Fibroblast of skin of abdomen (primary cell): ENCODE data around the gene PAN3.

Experiments
- DNase-seq: peaks from one replicate; pipeline ENCODE4 v3.0.0-alpha.2; 2013

The PAN3 gene

DNA sequence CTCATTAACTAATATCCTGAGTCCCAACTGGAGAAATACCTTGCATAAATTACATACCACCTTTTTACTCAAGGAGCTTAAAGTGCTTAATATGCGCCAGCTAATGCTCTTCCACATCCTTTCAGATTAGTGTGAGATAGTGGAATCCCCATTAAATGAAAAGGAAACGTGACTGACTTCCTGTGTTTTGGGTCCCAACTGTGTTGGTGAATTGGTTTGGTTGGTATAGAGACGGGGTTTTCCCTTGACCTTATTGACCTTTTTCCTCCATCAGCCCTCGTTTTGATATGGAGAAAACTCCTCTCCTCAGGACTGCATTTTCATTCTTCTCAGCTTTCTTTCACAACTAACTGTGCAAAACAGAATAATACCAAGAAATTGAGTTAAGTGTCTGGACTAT, 163.5 kb downstream of the PAN3 start:
- no peak for DNase-seq

DNA sequence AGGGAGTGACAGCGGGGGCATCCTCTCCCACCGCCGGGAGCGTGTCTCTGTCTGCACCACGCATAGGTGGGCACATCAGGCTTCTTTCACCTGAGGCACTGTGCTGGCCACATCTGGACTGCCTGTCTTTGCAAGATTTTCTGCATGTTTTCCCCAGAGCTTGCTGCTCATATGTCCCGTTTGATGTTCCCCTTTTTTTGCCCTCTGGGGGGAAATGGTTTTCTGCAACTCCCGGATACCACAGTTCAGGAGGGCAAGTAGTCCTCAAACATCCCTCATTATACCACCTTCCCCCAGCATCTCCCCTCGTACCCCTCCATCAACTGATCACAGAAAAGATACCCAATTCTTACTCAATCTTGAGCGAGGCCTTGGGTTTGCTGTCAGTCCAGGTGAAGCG, 168.0 kb downstream of the PAN3 start:
- no peak for DNase-seq

DNA sequence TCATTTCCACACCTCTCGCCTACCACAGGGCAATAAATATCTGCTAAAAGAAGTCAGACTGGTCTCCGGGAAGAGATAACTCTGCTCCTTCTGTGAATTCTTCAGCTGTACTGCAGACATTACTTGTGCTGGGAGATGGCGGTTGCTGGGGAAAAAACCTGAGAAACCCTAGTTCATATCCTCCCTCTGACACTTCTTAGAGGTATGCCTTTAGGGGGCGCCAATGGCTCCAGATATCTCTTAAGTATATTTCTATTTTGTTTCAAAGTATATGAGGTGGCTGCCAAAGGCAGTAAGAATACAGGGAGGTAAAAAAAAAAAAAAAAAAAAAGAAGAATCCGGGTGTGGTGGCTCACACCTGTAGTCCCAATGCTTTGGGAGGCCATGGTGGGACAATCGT, 175.2 kb downstream of the PAN3 start:
- peak; percentile 33 for DNase-seq

DNA sequence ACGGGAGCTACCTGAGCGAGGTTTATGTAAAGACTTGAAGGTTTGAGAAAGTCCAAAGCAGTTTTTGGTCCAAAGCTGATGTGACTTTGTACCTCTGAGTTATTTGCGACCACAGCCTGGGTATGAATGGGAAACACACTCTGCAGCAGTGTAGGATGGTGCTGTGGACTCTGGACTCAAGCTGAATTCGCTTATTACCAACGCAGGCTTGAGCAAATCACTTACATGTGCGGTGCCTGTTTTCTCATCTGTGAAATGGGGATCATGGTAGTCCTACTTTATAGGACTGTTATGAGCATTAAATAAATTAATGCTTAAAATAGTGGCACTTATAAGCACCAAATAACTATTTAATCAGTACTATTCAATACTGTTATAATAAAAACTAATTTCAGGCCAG, 176.5 kb downstream of the PAN3 start:
- DNase-seq, result no peak

DNA sequence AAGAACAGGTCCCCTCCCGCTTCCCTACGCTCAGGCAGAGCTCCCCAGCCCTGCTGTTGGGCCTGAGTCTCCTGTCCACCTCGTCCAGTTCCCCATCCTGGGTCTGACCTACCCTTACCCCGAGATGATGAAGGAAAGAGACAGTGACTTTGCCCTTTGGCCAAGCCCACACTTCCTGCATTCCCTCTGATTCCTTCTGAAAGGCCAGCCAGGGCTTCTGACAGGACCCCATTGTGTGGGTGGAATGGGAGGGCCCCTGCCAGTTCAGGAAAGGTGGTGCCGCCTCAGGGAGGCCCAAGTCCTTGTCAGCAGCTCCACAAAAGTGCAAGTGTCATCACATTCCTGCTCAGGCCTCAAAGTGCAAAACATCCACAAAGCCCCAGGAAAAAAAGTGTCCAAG, 177.8 kb downstream of the PAN3 start:
- DNase-seq, result no peak

DNA sequence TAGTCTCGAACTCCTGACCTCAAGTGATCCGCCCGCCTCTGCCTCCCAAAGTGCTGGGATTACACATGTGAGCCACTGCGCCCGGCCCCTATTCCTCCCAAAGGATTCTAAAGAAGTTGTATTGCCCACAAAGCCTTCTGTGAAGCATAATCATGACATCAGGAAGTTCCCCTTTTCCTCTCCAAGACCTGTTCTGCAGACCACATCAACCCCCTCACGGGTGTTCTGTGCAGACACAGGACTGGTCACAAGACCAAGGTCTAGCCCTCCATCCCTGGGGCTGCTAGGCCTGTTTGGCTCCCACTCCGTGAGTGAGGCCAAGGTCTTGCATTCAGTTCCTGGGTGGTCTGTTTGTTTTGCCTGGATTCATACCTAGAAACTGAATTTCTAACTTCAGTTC, 178.5 kb downstream of the PAN3 start:
- DNase-seq, result no peak

DNA sequence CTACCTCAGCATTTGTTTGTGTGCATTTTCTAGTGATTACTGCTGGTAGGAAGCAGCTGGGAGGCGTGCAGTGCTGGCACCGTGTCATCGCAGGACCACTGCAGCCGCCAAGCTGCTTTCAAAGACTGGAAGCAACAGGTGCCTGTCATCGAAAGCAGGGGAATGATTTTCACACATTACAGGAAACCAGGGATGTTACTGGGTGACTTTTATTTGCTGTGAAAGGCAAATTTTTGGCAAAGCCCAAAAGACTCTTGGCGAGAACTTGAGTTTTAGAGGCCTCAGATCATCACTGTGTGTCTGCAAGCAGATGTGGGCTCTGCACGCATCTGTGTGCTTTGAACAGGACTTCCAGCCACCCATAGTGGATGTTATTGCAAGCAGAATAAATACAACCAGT, 180.2 kb downstream of the PAN3 start:
- DNase-seq, result no peak

DNA sequence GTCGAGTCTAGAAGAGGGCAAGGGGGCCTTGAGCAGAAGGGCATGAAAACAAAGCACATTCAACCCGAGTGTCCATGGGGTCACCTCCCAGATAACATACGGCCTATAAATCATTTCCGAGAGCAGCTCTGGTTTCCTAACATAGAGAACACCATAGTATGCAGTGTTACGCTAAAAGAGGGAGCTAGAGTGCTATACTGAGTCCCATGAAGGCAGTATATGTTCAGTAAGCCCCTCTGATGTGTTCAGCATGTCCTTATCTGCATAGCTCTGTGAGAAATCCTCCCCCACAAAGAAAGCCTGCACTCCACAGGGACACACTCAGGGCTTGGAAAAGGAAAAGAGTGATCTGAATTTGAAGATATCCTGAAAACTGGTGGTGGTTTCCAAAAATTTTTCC, 181.2 kb downstream of the PAN3 start:
- no peak for DNase-seq

DNA sequence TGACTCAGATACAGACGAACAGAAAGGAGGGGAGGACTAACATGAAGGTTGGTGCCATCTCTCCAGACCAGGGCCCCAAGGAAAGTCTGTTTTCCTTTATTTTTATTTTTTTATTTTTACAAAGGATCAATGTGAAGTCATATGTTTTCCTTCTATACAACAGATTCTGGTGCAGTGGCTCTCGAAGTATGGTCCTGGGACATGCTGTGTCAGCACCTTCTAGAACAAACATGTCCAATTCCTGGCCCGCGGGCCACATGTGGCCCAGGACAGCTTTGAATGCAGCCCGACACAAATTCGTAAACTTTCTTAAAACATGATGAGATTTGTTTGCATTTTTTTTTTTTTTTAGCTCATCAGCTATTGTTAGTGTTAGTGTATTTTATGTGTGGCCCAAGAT, 181.9 kb downstream of the PAN3 start:
- DNase-seq, result no peak

DNA sequence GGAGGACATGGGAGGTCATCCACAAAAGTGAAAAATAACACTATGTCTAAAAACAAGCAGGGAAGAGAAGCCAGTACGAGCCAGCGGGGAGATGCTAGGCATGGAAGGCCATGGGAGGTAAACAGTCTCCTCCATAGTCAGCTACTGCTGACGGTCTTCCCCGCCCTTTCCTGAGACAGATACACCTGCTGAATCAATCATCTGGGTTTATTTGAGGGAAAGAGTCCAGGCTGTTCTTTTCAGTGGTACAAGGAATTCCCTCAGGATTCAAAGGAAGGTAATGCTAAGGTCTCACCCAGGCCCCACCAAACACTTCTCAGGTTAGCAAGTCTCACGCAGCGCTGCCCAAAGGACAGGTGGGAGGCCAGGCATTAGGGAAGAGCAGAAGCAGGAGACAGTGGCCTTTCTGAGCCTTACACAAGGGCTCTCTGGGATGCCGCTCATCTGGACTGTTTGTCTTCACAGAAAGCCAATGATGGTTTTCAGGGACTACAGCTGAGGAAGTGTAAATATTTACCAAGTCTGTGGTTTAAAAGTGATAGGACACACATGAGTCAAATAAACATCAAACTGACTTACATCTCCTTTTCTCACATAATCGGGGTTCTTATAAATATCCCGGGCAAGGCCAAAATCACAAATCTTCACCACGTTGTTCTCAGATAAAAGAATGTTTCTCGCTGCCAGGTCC, 182.7 kb downstream of the PAN3 start:
- DNase-seq, result no peak

DNA sequence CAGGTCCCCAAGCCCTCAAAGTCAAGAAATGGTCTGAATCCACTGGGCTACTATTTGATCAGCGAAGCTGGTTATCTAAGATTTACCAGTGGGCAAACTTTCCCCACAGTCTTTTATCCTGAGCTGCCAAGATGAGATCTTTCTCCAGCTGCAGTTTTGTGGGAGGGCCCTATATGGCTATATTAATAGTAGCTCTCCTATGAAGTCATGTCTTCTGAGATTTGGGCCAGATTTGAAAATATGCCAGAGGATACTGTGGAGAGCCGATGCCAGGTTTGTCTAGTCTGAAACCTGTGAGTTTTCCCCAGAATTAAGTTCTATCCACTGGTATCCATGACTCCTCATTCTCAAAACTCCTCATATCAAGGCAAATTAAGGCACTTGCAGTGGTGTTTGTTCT, 183.4 kb downstream of the PAN3 start:
- no peak for DNase-seq

DNA sequence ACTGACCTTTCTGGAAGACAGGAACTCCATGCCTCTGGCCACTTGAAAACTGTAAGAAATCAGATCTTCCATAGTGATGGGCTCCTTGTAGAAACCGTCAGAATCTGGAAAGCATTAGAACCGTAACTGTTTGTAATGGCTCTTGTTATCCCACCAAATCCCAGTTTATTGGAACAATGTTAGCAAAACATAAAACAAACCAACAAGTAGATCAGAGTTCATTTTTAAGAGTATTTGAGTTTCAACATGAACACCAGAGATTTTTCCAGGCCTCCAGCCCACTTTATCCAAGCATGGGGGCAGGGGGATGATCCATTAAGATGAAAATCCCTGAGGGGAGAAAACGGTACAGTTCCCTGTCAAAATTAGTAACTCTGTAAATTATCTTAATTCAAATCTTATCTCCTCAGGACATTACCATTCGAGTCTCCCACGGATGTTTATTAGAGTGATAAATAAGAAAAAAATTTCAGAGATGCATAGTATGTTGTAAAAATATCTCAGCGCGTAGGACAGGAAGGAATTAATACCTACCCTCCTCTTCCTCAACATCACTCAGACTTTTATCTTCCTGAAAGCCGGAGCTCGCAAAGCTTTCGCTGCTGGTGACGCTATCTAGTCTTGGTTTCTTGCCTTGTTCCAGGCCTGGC, 184.0 kb downstream of the PAN3 start:
- DNase-seq, result peak; percentile 41

DNA sequence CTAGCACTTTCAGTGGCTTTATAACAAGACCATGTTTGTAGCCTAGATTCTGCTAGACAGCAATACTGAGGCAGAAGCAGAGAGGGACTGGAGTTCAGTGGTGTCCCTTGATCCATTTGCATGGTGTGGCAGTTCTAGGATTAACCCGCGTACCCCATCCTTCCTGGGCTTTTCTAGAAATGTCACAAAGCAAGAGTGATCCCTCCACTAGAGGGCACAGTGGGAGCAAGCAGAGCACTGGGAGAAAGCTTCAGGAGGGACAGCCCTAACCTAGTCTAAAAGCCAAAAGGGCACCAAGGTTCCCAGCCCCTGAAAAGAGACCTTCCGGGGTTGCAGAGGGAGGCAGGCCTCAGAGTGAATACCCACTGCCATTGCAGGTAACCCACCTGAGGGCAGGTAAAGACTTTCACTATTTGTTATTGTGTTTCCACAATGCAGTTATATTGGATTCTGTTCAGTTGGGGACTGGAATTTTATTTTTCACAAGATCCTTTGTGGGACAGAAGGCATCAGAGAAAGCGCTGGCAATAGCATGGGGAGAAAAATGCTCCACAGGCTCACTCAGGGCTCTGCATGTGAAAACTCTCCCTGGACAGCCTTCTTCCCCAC, 185.9 kb downstream of the PAN3 start:
- peak; percentile 65 for DNase-seq

DNA sequence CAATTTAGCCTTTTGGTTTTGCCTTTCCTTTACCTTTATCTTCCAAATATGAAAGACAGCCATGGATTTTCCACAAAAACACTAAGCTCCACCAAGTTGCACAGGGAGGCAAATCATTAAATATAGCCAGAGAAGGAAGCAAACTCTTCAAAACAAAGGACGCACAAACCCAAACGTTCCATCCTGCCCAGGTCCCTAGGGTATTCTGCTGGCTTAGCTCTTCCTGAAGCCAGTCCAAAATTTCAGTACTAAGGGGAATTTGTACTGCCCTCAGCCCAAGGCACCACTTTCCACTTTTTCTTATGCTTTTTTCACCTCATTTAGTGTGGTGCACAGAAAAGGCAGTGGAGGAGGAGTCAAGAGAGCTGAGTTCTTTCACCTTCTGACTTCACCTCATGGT, 186.7 kb downstream of the PAN3 start:
- no peak for DNase-seq

DNA sequence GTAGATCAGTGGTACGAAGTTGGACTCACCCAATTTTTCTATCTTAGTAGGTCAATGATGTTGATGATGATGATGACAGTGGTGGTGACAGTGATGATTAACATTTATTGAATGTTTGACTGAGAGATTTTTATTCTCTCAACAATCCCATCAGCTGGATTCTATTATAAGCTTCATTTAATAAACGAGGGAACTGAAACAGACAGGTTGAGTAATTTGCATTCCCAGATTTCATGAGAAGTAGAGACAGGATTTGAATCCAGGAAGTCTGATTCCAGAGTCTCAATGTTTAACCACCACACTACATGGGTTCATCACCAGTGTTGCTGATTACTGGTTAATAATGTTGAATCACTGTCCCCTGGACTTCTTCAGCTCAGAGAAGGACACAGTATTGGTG, 187.7 kb downstream of the PAN3 start:
- peak; percentile 54 for DNase-seq

DNA sequence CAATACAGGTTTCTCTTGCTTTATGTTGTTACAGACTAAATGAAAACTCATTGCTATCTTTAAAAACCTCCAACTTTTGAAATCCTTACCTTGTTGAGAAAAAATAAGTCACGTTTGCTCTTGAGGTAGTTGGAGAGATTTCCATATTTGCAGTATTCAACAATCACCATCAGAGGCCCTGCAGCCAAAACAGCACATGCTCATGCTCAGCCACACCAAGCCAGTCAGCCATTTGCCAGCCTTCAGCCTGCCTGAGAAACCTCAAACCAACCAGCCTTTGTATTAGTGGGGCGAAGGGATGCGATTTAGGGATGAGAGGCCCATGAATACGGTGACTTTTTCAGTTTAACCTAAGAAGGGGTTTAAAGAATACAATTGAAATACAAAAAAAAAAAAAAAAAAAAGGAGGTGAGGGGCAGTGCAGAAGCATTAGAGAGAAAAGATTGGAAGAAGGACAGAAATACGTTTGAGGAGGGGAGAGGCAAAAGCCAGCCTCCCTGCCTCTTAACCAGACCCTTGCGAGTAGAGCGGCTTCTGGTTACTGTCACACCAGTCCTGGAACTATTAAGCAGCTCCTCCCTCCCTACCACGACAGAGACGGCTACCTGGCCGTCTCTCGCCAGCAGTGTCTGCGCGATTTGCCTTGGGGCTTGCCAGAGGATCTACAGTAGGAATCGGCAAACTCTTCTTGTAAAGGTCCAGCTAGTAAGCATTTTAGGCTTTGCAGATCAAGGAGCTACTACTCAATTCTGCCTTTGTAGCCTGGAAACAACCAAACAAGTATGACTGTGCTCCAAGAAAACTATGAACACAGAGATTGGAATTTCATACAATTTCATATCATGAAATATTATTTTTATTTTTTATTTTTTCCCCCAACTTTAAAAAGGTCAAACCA, 189.3 kb downstream of the PAN3 start:
- no peak for DNase-seq

DNA sequence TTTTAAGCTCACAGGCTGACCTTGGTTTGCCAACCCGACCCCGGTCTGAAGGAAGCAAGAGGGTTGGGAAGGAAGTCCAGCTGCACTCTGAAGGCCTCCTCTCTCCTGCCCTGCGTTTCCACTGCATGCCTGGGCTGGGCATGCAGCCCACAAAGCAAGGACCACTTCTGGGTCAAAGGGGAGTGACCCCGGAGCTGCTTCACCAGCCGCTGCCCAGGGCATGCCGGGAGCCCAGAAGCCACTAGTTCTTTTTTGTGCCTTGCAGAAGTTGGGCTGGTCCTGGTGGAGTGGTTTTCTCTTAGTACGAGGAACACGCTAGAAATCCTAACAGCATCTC, 189.9 kb downstream of the PAN3 start:
- no peak for DNase-seq

DNA sequence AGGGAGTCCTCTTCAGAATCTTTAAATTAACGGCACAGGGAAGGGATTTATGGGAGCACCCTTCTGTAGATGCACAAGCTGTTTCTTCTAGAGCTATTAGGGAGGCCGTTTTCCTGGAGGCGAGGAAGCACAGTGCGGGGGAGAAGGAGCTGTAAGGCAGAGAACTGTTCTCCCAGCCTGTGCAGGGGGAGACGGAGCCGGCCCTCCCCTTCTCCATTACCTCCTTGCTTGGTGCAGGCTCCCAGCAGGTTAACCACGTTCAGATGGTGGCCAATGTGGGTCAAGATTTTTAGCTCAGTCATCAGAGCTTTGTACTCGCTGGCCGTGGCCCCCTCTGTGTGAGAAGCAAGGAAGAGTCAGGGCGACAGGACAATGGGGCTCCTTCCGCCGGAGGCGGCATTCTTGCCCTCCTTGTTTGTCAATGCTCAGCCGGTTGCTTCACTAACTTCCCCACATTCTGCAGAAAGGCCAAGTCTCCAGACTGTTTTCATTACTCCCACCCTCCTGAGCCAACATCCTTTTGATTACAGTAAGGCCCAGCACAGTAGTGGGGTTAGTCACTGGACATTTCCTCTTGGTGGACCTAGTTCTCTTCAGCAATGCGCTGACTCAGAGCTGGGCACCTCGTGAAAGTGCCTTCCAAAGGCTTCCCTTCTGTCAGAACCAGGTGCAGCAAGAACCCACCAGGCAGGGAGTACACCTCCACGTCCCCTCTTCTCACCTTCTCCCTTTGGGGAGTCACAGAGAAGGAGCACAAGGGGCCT, 191.2 kb downstream of the PAN3 start:
- peak; percentile 79 for DNase-seq

DNA sequence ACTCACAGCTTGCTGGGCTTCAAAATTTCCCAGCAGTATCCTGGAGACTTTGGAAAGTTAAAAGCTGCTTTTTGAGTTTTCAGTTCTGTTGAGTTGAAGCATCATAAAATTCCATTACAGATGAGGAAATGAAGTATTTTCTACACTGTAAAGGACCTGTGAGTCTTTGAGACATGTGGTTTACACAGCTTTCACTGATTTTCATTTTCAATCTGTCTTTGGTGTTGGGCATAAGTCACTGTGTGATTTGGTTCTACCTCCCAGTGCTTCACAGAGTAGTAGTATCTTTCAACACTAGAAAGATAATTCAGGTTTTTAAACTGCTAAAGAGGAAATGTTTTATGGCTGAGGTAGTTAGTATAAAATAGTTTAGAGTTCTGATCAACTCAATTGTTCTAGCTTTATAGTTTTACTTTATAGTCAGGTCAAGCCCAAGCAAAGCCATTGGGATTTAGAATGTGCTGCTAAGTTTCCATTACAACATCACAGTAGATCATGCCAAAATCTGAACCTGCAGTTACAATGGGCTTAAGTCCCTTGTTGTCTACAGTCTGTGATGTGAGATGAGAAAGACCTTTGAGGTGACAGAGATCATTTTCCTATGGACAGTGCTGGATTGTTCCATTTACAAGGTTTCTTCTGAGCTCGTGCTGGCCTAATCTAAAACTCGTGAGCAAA, 195.0 kb downstream of the PAN3 start:
- DNase-seq, result no peak

DNA sequence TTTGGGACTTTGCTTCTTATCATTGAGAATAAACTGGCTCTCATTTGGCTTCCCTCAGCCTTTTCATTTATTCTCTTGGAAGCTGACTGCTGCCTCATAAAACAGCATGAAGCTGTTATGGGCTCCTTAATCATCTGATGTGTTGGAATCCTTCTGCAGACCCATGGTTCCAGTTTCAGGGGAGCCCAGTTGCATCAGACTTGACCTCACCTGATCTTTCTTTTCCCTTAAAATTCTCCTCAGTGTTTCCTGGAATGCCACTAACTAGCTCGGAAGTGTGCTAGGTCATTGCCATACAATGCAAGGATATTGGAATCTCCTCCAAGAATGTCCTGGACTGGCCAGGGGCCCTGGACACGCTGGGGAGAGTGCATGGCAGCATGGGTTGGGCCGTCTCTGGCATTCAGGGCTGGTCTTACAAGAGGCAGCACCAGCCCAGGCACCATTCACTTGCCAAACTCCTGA, 197.9 kb downstream of the PAN3 start:
- DNase-seq, result no peak

DNA sequence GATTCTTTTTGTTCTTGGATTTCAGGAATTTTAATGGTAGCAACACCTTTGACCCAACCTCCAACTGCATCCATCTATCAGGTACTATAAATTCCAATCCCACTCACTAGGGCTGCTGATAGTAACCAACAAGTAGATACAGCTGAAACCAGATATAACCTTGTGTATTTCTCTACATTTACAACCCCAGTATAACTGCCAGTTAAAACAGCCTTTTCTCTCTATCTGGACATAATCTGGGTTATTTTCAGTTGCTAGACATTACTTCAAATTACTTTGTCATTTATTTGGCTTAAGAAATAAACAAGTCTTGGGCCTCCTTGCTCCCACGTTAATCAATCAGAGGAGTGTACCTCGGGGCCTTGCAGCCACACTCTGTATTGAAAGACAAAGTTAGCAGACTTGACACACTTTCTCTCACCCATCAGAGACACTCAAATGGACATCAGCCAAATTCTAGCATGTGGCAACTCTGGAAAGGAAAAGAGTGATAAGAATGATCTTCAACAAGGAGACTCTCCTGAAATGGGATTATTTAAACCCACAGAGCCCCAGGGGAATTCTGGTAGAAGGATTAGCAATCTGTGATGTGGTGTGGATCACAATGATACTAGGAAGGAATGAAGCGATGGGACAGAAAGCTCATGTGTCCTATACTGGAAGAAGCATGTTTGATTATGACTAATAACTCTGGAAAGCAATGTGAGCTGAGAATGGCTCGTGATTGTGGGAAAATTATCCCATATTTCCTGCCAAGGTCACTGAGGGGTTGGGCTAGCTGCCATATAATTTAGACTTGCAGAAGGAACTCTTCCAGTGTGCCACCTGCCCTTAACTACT, 199.0 kb downstream of the PAN3 start:
- peak; percentile 82 for DNase-seq
